HG03469 (cell line): ENCODE measurements around the gene KRTAP10-12.

Experiments
- ATAC-seq: cut with Tn5 transposase; IDR thresholded peaks from one replicate; pipeline ENCODE4 v1.9.1; 2021; ENCODE audit warnings: mild to moderate bottlenecking, moderate library complexity, moderate number of reproducible peaks; ENCODE audit not compliant: unreplicated experiment

KRTAP10-12 gene

DNA sequence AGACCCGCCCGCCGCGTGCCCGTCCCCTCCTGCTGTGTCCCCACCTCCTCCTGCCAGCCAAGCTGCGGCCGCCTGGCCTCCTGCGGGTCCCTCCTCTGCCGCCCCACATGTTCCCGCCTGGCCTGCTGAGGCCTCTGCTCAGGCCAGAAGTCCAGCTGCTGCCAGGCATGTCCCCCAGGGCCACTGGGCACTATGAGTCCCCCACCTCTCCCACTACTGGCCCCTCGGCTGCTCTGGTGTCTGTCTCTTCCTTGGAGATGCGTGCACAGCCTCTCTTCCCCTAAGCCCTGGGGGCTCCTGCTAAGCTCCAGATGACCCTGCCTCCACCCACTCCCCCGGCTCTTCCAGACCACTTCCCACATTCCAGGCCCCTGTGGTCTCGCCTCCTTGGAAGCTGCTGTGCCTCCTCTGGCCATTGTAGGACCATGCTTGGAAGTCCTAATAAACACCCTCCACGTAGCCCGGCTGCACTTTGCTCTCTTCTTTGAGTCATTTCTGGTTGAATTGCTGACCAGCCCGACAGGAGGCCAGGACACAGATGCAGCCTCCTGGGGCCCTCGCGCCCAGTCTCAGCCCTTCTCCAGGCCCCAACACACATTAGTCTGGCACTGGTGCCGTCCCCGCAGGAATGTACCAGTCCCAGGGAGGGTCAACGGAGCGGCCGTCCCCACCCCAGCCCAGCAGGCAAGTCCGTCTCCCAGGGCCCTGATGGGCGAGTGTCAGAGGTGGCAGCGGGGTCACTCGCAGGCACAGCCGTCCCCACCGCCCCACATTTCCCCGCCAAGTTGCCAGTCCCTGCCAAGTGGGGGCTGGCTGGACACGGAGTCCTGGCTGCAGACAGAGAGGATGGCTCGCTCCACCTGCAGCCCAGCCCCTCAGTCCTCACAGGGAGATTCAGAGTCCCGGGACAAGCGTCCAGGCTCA lies 1.1 kb downstream of the KRTAP10-12 start:
- no peak for ATAC-seq

DNA sequence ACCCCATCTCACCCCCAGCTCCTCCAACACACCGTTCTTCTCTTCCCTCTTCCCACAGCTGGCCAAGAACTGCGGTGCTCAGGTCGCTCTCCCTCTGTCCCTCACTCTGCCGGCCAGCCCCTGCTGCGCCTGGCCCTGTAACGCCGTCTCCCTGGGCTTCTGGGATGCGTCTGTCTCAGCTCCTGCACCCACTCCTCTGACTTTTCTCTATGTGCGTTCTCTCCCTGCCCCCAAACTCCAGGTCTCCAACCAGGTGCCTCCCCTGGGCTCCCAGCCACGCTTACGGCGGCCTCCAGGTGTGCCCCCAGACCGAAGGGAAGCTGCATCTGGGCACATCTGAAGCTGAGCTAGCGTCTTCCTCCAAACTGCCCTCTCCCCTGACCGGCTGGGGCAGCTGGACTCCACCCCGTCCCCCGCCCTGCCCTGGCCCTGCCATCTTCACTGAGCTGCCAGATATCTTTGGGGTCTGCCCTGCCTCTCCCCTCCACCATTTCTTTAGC lies 2.6 kb downstream of the KRTAP10-12 start:
- no peak for ATAC-seq

DNA sequence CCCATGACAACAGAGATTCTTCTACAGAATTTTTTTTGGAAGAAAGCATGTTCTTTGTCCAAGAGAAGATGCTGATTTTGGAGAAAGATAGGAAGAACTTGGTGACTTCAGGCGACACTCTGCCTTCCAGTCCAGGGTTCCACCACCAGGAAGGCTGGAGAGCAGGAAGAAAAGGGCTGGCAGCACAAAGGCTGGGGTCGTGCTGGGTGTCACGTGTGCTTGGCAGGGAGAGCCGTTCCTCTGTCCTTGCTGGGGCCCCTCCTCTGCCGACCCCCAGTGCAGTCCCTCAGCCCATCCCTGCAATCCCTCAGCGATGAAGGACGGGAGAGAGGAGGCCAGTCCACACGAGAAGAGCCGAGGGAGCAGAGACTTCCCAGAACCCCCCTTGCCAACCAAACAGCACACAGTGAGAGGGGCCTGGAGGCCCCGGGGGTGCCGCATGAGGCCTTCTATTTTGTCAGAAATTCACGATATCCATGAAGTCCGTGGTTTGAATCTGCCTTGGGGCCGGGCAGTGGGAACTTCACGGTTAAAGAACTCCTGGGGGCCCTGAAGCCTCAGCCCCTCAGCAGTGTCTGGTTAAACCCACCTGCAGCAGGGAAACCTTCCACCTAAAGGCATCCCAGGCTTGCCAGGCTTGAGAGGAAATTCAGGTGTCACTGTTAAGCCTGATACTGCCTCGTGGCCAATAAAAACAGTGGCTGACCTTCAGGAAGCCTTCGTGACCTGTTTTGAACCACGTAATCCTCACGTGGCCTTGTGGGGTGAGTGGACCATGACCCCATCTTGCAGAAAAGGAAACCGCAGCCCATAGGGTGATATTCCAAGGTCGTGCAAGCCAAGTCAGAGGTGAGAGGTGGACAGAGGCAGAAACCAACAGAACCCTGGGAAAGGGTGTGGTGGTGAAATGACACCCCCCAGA lies 3.4 kb downstream of the KRTAP10-12 start:
- no peak for ATAC-seq

- ATAC-seq = no peak
Measured at GRCh38 chr21:44701023-44701400, 4.0 kb downstream of the KRTAP10-12 start.

- ATAC-seq = no peak
Measured at GRCh38 chr21:44701541-44701940, 4.6 kb downstream of the KRTAP10-12 start.

GRCh38 chr21:44702111-44702972 lies 5.4 kb downstream of the KRTAP10-12 start:
- no peak for ATAC-seq

GRCh38 chr21:44702973-44703730 lies 6.2 kb downstream of the KRTAP10-12 start:
- no peak for ATAC-seq

DNA sequence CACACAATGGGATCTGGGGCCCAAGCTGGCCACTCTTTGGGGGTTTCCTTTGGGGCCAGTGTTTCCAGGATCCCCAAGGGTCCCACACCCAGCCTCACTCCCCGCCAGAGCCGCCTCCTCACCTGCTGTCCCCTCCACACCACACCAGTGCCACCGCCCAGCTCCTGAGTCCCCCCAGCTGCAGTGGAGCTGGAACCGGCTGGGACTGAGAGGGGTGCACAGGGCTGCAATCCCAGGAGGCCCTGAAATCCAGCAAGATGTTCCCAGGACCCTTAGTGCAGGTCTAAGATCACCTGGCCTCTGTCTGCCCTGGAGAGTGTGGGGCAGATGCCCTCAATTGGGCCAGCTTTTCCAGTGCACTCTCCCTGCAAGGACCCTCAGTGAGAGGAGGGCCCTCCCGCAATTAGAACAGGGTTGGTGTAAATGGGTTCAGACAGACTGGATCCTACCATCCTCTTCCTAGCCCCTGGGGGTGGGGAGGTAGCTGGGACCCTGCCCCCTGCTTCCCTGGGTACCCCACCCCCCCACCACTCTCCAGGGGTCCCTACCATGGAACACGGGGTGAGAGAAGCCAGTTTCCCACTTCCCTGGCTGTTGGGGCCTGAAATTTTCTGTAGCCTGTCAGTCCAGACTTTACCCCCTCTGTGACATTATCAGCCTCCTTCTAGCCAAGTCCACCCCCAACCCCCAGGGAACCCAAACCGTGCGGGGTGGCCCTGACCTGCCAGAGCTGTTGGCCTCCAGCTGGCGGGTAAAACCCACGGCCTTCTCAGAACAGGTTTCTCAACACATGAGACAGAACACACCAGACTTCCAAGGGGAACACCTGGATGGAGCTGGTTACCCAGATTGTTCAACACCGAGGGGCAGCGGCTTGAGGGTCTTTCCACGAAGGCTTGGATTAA lies 7.0 kb downstream of the KRTAP10-12 start:
- no peak for ATAC-seq

DNA sequence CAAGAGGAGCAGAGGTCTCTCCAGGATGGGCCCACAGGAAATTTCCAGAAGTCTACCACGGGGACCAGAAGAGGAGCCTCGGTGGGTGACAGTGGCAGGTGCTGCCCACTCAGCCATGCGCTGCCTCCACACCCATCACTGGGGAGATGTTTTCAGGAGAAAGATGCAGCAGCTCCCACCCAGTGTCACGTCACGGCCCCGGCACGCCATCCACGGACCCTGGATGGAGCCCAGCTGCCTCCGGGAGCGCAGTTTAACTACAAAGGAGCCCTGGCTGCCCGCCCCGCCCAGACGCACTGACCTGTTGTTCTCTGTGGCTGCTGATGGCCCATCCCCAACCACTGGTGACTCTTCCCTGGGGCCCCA lies 7.6 kb downstream of the KRTAP10-12 start:
- ATAC-seq = no peak

DNA sequence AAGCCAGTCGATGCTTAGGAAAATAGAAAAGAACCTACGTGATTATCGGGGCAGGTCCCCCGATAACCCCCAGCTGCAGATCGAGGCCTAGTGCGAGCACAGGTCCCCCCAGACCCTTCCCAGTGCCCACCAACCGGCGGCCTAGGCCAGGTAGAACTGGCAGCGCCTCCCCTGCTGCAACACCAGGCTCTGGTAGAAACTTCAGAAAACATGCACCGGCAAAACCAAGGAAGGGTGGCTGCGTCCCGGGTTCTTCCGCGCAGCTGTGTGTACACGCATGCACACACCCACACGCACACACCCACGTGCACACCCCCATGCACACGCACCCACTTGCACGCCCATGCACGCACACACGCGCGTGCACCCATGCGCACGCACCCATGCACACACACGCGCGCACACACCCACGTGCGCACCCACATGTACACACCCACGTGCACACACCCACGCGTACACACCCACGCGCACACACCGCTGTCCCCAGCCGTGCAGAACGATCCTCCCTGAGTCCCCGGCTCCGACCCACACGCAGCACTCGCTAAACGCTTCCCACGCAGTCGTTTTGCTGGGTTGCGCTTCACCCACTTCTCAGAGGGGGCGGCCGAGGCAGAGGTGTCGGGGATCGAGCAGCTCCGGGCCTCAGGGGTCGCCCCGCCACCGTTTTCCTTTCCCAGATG lies 9.2 kb downstream of the KRTAP10-12 start:
- ATAC-seq = no peak

- no peak for ATAC-seq
Measured at GRCh38 chr21:44706706-44707581, 10.0 kb downstream of the KRTAP10-12 start.

- no peak for ATAC-seq
Measured at GRCh38 chr21:44708213-44708865, 11.4 kb downstream of the KRTAP10-12 start.

GRCh38 chr21:44708866-44709425 lies 12.0 kb downstream of the KRTAP10-12 start:
- no peak for ATAC-seq

- no peak for ATAC-seq
Measured at GRCh38 chr21:44709426-44710293, 12.7 kb downstream of the KRTAP10-12 start.

DNA sequence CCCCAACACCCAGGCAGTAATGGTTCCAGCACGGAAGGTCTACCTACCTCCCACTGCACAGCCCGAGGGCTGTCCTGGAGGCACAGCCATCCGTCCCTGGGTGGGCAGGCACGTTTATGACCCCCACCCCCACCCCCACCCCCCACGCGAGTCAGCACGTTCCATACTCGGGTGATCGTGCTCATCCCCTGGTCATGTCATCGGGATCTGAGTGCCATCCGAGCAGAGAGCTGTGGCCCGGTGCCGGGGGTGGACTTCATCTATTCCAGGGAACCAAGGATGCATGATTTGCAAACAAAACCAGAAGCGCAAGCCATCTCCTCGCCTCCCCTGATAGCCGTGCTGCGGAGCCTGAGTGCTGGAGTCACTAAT lies 13.3 kb downstream of the KRTAP10-12 start:
- no peak for ATAC-seq
